CD4-positive, alpha-beta memory T cell (primary cell): ENCODE results near the gene CREBL2. TPM values are rescaled to one million over a fixed set of nuclear protein-coding genes. Genes with fewer than 3 reads are reported as not detected.
A peak's percentile ranks its signal among the peaks of the same experiment; 100 is the strongest.
"Not testable (repeated sequence)": the region's sequence is repeated elsewhere in the genome, so short reads cannot be mapped to it uniquely, and the experiment has no call there.

Experiments used
- CTCF ChIA-PET: fragments of 350-600 bp; sonication (Branson Sonifier 250); formaldehyde crosslinking; loops from one replicate; lab custom pipeline; 2021; ENCODE audit warnings: inconsistent platforms; ENCODE audit not compliant: partially characterized antibody; lab: Charles Lee
- POLR2A ChIA-PET: fragments of 350-600 bp; sonication (Branson Sonifier 250); formaldehyde crosslinking; loops from one replicate; lab custom pipeline; 2021; ENCODE audit not compliant: partially characterized antibody; lab: Charles Lee
- DNase-seq, 5 donors: peaks; one replicate each; pipeline versions ENCODE4 v3.0.0 to v3.0.0-alpha.2; 2020 to 2022; ENCODE audit warnings: mixed read lengths in 1 of 5
- H3K27ac ChIP-seq: one replicate; pipeline ENCODE4 v1.7.0; 2013; ENCODE audit warnings: low read depth, low read length
- H3K27me3 ChIP-seq: 2 replicates; pipeline ENCODE4 v1.7.0; 2013; ENCODE audit warnings: mild to moderate bottlenecking, low read length, moderate library complexity; ENCODE audit not compliant: insufficient read depth
- H3K36me3 ChIP-seq: 2 replicates; pipeline ENCODE4 v1.7.0; 2013; ENCODE audit warnings: mild to moderate bottlenecking, low read length, moderate library complexity; ENCODE audit not compliant: insufficient read depth
- H3K4me1 ChIP-seq: 2 replicates; pipeline ENCODE4 v1.7.0; 2013; ENCODE audit warnings: mild to moderate bottlenecking, low read length, moderate library complexity; ENCODE audit not compliant: insufficient read depth
- H3K4me3 ChIP-seq, 2 donors: one replicate each; pipeline ENCODE4 v1.7.0; 2013; ENCODE audit warnings: low read length in 2 of 2, mild to moderate bottlenecking in 1 of 2
- H3K9me3 ChIP-seq, 2 donors: one replicate each; pipeline ENCODE4 v1.7.0; 2013; ENCODE audit warnings: low read length in 2 of 2, control low read depth in 1 of 2; ENCODE audit not compliant: control insufficient read depth in 1 of 2
- H3K27ac Mint-ChIP-seq, 7 donors: one replicate each; pipeline ENCODE4 v1.8.0; 2020 to 2021; ENCODE audit warnings: mixed read lengths in 7 of 7, mild to moderate bottlenecking in 6 of 7, inconsistent platforms in 3 of 7, moderate library complexity in 3 of 7
- H3K27me3 Mint-ChIP-seq, 2 donors: one replicate each; pipeline ENCODE4 v1.8.0; 2020 to 2021; ENCODE audit warnings: mixed read lengths in 2 of 2
- H3K36me3 Mint-ChIP-seq, 2 donors: one replicate each; pipeline ENCODE4 v1.8.0; 2020 to 2021; ENCODE audit warnings: mixed read lengths in 2 of 2, inconsistent platforms in 1 of 2, mild to moderate bottlenecking in 1 of 2
- H3K4me1 Mint-ChIP-seq, 4 donors: one replicate each; pipeline ENCODE4 v1.8.0; 2020 to 2021; ENCODE audit warnings: mixed read lengths in 4 of 4, mild to moderate bottlenecking in 1 of 4
- H3K4me3 Mint-ChIP-seq, 8 donors: one replicate each; pipeline ENCODE4 v1.8.0; 2020 to 2021; ENCODE audit warnings: mixed read lengths in 8 of 8, mild to moderate bottlenecking in 7 of 8, moderate library complexity in 6 of 8, inconsistent platforms in 3 of 8
- H3K9me3 Mint-ChIP-seq, 8 donors: one replicate each; pipeline ENCODE4 v1.8.0; 2020 to 2021; ENCODE audit warnings: mixed read lengths in 8 of 8, mild to moderate bottlenecking in 5 of 8, inconsistent platforms in 3 of 8, moderate library complexity in 1 of 8
- intact Hi-C: fragments of 100-400 bp; cut with micrococcal nuclease; formaldehyde crosslinking; loops from one replicate; pipeline ENCODE4 v1.15.1; 2023
- polyA plus RNA-seq, 2 donors: library from polyadenylated mRNA; unstranded; fragments of 300-500 nt; fragmentation: Illumina TruSeq; gene quantifications; one replicate each; pipeline ENCODE4 v1.2.3, GENCODE V29; 2021
- total RNA-seq, 2 experiments: library from RNA; stranded (reverse); gene quantifications; one replicate each; pipeline ENCODE4 v1.2.3, GENCODE V29; 2021

Gene CREBL2
- total and polyA plus RNA-seq, 4 experiments from 2014 or later, result 51.0 to 107 (median 61.8) TPM

DNA sequence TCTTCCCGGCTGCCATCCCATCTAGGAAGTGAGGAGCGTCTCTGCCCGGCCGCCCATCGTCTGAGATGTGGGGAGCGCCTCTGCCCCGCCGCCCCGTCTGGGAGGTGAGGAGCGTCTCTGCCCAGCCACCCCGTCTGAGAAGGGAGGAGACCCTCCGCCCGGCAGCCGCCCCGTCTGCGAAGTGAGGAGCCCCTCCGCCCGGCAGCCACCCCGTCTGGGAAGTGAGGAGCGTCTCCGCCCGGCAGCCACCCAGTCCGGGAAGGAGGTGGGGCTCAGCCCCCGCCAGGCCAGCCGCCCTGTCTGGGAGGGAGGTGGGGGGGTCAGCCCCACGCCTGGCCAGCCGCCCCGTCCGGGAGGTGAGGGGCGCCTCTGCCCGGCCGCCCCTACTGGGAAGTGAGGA is 45.7 kb upstream of the CREBL2 start:
- H3K36me3 ChIP-seq, intact Hi-C loops, H3K36me3 Mint-ChIP-seq, H3K4me3 Mint-ChIP-seq, DNase-seq, H3K27ac Mint-ChIP-seq, H3K4me3 ChIP-seq, H3K27me3 Mint-ChIP-seq, H3K9me3 ChIP-seq, H3K9me3 Mint-ChIP-seq, POLR2A ChIA-PET, H3K27me3 ChIP-seq, H3K27ac ChIP-seq: not testable (repeated sequence)
- H3K4me1 ChIP-seq, result peaks cover 13% of the 10 kb centered on the region
- peaks cover 5 to 23% (median 14%) of the 10 kb centered on the region in 4 donors for H3K4me1 Mint-ChIP-seq
- CTCF ChIA-PET, result interaction anchor here (4.2 kb wide), 1 partner anchor 189 kb away, joined by 88 read pairs; no protein-coding TSS in a partner anchor

DNA sequence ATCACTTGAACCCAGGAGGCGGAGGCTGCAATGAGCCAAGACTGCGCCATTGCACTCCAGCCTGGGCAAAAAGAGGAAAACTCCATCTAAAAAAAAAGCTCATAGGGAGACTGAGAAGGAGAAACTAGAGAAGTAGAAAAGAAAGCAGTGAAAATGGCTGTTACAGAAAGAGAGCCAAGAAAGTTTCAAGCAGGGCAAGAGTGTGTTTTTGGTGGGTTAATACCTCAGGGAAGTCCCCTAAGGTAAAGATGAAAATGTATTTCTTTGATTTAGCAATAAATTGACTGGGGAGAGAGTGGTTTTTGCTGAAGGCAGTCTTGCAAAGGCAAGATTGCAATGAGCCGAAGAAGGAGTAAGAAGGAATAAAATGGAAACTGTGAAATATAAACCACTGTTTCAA is 39.0 kb upstream of the CREBL2 start:
- ChIA-PET CTCF (interaction anchor here (1.5 kb wide), 1 partner anchor 9 kb away, joined by 8 read pairs; no protein-coding TSS in a partner anchor), POLR2A (interaction anchor here (1.0 to 1.5 kb wide), 2 partner anchors 10 to 131 kb away, joined by 3 read pairs; partner anchors contain the start of gene DUSP16)
- H3K4me1 ChIP-seq, result no peaks in the 10 kb centered on the region
- no peaks in the 10 kb centered on the region for H3K9me3 Mint-ChIP-seq
- no peaks in the 10 kb centered on the region for H3K27me3 ChIP-seq
- no peaks in the 10 kb centered on the region for H3K36me3 Mint-ChIP-seq
- H3K27ac ChIP-seq, result no peak overlapping the region
- H3K27me3 Mint-ChIP-seq, result no peaks in the 10 kb centered on the region
- no peak overlapping the region for H3K4me3 Mint-ChIP-seq
- H3K9me3 ChIP-seq, result no peaks in the 10 kb centered on the region
- H3K27ac Mint-ChIP-seq, result peak overlapping the region in 1 of 7 donors; percentile 39
- DNase-seq, result no peak
- H3K36me3 ChIP-seq, result no peaks in the 10 kb centered on the region
- intact Hi-C loops, result no loop called here
- H3K4me3 ChIP-seq, result no peak overlapping the region
- H3K4me1 Mint-ChIP-seq, result peaks cover 0 to 4% (median 2%) of the 10 kb centered on the region in 4 donors

DNA sequence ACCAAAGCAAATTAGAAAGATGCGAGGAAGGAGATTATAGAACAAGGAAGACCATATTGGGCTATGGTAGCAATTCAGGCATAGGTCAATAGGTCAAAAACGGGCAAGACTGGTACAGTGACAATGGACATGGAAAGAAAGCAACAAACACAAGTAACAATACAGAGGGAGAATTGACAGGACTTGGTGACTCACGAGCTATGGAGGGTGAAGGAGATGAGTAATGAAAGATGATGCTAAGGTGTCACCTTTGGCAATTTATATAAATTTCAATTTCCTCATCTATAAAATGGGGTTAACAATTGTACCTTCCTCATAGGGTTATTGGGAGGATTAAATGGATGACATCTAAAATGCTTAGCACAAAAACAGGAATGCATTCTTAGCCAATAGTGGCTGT is 33.9 kb upstream of the CREBL2 start:
- H3K4me1 Mint-ChIP-seq, result peaks cover 9 to 13% (median 12%) of the 10 kb centered on the region in 4 donors
- no peaks in the 10 kb centered on the region for H3K27me3 Mint-ChIP-seq
- intact Hi-C loops, result no loop called here
- Histone ChIP-seq H3K4me3 (no peak overlapping the region), H3K27me3 (no peaks in the 10 kb centered on the region), H3K36me3 (no peaks in the 10 kb centered on the region), H3K27ac (no peak overlapping the region), H3K4me1 (peaks cover 9% of the 10 kb centered on the region), H3K9me3 (no peaks in the 10 kb centered on the region)
- H3K9me3 Mint-ChIP-seq, result no peaks in the 10 kb centered on the region
- CTCF ChIA-PET, result no interaction called here
- H3K27ac Mint-ChIP-seq, result no peak overlapping the region
- DNase-seq, result no peak
- H3K4me3 Mint-ChIP-seq, result no peak overlapping the region
- POLR2A ChIA-PET, result interaction anchor here (1.3 kb wide), 1 partner anchor 13 kb away, joined by 3 read pairs; no protein-coding TSS in a partner anchor
- H3K36me3 Mint-ChIP-seq, result no peaks in the 10 kb centered on the region

GRCh38 chr12:12580716-12581115 is 31.0 kb upstream of the CREBL2 start:
- H3K36me3 ChIP-seq, H3K27me3 Mint-ChIP-seq, H3K4me3 Mint-ChIP-seq, H3K9me3 ChIP-seq, H3K27ac Mint-ChIP-seq, H3K4me3 ChIP-seq, H3K27me3 ChIP-seq, intact Hi-C loops, DNase-seq, H3K36me3 Mint-ChIP-seq, H3K27ac ChIP-seq, H3K9me3 Mint-ChIP-seq: not testable (repeated sequence)
- H3K4me1 ChIP-seq, result peaks cover 14% of the 10 kb centered on the region
- peaks cover 13 to 19% (median 14%) of the 10 kb centered on the region in 4 donors for H3K4me1 Mint-ChIP-seq
- ChIA-PET CTCF (interaction anchor here (0.7 kb wide), 1 partner anchor 156 kb away, joined by 3 read pairs; no protein-coding TSS in a partner anchor), POLR2A (interaction anchor here (0.7 kb wide), 1 partner anchor 34 kb away, joined by 4 read pairs; no protein-coding TSS in a partner anchor)

- no peak overlapping the region for H3K4me3 ChIP-seq
- no peak for DNase-seq
- no peaks in the 10 kb centered on the region for H3K9me3 ChIP-seq
- H3K36me3 ChIP-seq, result no peaks in the 10 kb centered on the region
- ChIA-PET CTCF (no interaction called here), POLR2A (no interaction called here)
- intact Hi-C loops, result no loop called here
- no peaks in the 10 kb centered on the region for H3K27me3 ChIP-seq
- peak overlapping the region in 3 of 7 donors; percentile 27 to 66 (median 39) for H3K27ac Mint-ChIP-seq
- peaks cover 14% of the 10 kb centered on the region for H3K4me1 ChIP-seq
- H3K27me3 Mint-ChIP-seq, result no peaks in the 10 kb centered on the region
- H3K36me3 Mint-ChIP-seq, result no peaks in the 10 kb centered on the region
- H3K4me1 Mint-ChIP-seq, result peaks cover 13 to 19% (median 14%) of the 10 kb centered on the region in 4 donors
- H3K4me3 Mint-ChIP-seq, result peak overlapping the region in 2 of 8 donors; percentile 31 to 57
- H3K27ac ChIP-seq, result no peak overlapping the region
- no peaks in the 10 kb centered on the region for H3K9me3 Mint-ChIP-seq
These were observed 29.3 kb upstream of the CREBL2 start for GRCh38 chr12:12582193-12582881.

DNA sequence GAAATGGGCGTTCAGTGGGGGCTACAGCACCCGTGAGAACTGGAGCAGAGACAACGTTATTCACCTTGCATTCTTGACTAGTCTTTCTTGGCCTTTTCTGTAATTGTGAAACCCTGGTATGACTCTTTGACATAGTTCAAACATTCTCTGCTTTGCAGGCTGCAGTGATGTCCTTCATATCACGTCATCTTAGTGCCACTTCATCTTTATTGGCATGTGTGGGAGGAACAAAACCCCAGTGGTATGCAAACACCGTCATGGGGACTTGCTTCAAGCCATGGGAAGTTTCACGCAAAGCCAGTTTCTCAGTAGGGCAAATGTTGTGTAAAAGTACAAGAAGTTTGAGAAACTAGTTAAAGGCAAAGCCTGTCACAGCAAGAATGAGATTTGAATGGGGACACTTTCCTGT is 28.8 kb upstream of the CREBL2 start:
- H3K27ac ChIP-seq, result no peak overlapping the region
- no peaks in the 10 kb centered on the region for H3K9me3 ChIP-seq
- peaks cover 13 to 19% (median 14%) of the 10 kb centered on the region in 4 donors for H3K4me1 Mint-ChIP-seq
- POLR2A ChIA-PET, result no interaction called here
- H3K9me3 Mint-ChIP-seq, result no peaks in the 10 kb centered on the region
- intact Hi-C loops, result no loop called here
- no peak overlapping the region for H3K4me3 ChIP-seq
- CTCF ChIA-PET, result no interaction called here
- no peaks in the 10 kb centered on the region for H3K36me3 ChIP-seq
- H3K27me3 Mint-ChIP-seq, result no peaks in the 10 kb centered on the region
- H3K4me3 Mint-ChIP-seq, result peak overlapping the region in 2 of 8 donors; percentile 31 to 57
- no peaks in the 10 kb centered on the region for H3K27me3 ChIP-seq
- no peaks in the 10 kb centered on the region for H3K36me3 Mint-ChIP-seq
- no peak for DNase-seq
- peaks cover 14% of the 10 kb centered on the region for H3K4me1 ChIP-seq
- peak overlapping the region in 2 of 7 donors; percentile 27 to 66 for H3K27ac Mint-ChIP-seq

DNA sequence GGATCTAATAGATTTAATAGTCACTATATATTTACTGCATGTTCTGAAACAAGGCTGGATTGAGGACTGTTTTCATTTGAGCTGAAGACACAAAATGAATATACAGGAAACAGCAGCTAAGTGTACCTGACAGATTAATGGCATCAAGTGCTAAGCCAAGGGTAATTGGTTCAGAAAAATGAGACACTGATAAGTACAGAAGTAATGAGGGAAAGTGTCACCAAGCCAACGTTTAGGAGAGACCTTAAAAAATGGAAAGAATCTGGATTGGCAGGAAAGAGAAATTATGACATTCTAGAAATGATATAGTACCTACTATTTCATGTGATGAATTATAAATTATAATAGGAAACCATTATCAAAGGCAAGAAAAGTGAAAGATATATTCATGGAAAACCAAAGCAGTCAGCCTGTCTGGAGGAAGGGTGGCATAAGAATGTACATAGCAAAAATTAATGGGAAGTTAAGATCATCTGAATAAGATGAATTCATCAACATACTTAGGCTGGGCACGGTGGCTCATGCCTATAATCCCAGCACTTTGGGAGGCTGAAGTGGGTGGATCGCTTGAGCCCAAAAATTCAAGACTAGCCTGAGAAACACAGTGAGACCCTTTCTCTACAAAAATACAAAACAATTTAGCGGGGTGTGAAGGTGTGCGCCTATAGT is 28.0 kb upstream of the CREBL2 start:
- Mint-ChIP-seq H3K4me1 (peaks cover 13 to 19% (median 14%) of the 10 kb centered on the region in 4 donors), H3K27me3 (no peaks in the 10 kb centered on the region), H3K36me3 (no peaks in the 10 kb centered on the region), H3K27ac (peak overlapping the region in 1 of 7 donors; percentile 19), H3K9me3 (no peaks in the 10 kb centered on the region), H3K4me3 (no peak overlapping the region)
- H3K27me3 ChIP-seq, result no peaks in the 10 kb centered on the region
- H3K4me1 ChIP-seq, result peaks cover 14% of the 10 kb centered on the region
- intact Hi-C loops, result no loop called here
- POLR2A ChIA-PET, result no interaction called here
- no peaks in the 10 kb centered on the region for H3K36me3 ChIP-seq
- no peak overlapping the region for H3K27ac ChIP-seq
- CTCF ChIA-PET, result no interaction called here
- no peaks in the 10 kb centered on the region for H3K9me3 ChIP-seq
- no peak overlapping the region for H3K4me3 ChIP-seq
- no peak for DNase-seq
